GM18873 (cell line): ENCODE data around the gene DDX5.

Experiments used
- ATAC-seq: cut with Tn5 transposase; IDR thresholded peaks from one replicate; pipeline ENCODE4 v1.9.1; 2021; ENCODE audit warnings: mild to moderate bottlenecking, moderate library complexity, moderate number of reproducible peaks; ENCODE audit not compliant: unreplicated experiment, low FRiP score

The DDX5 gene

DNA sequence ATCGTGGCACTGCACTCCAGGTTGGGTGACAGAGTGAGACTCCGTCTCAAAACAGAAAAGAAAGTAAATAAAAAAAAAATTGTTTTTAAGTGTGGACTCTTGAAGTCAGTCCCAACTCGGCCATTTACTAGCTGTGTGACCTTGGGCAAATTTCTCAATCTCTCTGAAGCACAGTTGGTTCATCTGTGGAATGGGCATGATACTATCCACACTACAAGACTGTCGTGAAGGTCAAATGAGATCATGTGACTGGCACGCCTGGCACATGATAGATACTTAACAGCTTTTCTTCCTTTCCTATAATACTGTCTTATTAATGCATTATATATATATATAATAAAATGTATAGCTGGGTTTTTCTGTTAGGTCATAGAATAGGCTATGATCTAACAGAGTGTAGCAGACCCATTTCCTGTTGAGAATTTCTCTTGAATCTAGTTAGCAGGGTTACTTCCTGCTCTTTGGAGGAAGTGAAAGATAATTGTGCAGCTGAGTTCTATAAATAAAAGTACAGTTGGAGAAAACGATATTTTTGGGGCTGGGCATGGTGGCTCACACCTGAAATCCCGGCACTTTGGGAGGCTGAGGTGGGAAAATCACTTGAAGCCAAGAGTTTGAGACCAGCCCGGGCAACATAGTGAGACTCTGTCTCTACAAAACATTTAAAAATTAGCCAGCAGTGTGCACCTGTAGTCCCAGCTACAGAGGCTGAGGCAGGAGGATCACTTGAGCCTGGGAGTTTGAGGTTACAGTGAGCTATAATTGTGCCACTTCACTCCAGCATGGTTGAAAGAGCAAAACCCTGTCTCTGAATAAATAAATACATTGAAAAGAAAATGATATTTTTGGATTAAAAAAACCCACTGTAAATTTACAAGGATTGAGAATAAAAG is 49.9 kb downstream of the DDX5 start:
- ATAC-seq, result no peak

DNA sequence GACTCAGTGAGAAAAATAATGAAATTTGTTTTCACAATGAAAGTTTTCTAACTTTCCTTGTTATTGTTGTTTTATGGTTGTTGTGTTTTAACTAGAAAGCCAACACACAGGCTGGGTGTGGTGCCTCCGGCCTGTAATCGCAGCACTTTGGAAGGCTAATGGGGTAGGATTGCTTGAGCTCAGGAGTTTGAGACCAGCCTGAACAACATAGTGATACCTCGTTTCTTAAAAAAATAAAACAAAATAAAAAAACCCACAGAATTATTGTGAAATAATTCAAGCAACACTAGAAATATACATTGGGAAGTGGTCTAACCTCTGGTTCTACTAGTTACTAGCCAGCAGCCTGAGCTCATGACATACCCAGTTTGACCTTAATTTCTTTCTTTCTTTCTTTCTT is 56.5 kb downstream of the DDX5 start:
- ATAC-seq, result no peak

DNA sequence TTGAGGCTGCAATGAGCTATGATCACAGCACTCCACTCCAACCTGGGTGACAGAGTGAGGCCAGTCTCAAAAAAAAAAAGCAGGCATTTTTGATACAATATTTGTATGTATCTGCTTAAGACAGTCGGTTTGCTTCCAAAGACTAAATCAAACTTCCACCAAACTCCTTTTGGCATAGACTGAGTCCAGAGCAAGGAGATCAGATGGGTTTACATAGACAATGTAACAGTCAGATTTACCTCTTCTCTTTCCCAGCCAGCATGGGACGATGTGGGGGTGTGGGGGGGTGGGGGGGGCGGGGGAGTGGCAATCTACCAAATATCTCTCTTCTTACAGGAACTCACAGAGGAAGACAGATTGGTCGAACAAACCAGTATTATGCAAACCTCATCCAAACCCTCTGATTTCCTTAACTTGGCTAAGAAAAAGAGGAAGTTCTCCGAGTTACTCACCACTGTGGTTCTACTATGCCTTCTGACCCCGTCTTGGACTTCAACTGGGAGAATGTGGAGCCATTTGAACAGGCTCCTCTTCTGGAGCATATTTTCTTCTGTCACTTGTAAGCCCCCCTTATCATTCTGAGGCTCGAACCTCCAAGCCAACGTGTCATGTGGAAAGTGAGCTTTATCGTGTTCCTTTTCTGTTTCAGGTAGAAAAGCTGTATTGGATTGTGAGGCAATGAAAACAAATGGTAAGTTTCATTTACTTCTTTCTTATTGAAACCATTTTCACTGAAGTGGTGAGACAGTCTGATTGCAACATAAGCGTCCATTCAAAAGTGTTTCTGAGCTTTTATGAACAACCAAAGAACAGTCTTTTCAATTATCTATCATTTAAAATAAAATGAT is 57.2 kb downstream of the DDX5 start, which contains the start of gene MILR1:
Gene MILR1, plus strand, starts transcription at position 451 of the 848 bp plus-strand sequence. Its CDS starts 54 bp downstream, at position 505.
- no peak for ATAC-seq
